ENCODE results near the gene PAH.

- TF ChIP-seq BCL11A (IDR thresholded peaks at IDR 0.05; ENCODE audit: low read depth in 2 of 2, low read length in 2 of 2) (no peak), CTCF (IDR thresholded peaks at IDR 0.05; ENCODE audit: control extremely low read depth in 1 of 3, insufficient read depth in 1 of 3, low read depth in 1 of 3, low read length in 3 of 3) (no peak), SP2 (IDR thresholded peaks at IDR 0.05; ENCODE audit: low read length) (no peak), ATF3 (IDR thresholded peaks at IDR 0.05; ENCODE audit: insufficient read depth, low read depth, low read length) (no peak), USF2 (IDR thresholded peaks at IDR 0.05; ENCODE audit: low read length) (no peak), EZH2 (IDR thresholded peaks at IDR 0.05; ENCODE audit: low read depth, low read length, severe bottlenecking) (no peak), RFX5 (IDR thresholded peaks at IDR 0.05; ENCODE audit: borderline replicate concordance, low read depth, low read length) (no peak), CBX5 (IDR thresholded peaks at IDR 0.05; ENCODE audit: low read depth, low read length) (no peak)
These were observed 110.9 kb downstream of the PAH start for GRCh38 chr12:102806110-102806509.

Data from H1 (cell line).